ENCODE measurements around the gene FURIN. TPM values are rescaled to one million over a fixed set of nuclear protein-coding genes. Genes with fewer than 3 reads are reported as not detected.

The FURIN gene
- total and polyA plus RNA-seq, 2 of the 8 experiments (the other 6 are each of a cell fraction or from before 2014, with no cell fraction given): 15.8 to 32.1 TPM

DNA sequence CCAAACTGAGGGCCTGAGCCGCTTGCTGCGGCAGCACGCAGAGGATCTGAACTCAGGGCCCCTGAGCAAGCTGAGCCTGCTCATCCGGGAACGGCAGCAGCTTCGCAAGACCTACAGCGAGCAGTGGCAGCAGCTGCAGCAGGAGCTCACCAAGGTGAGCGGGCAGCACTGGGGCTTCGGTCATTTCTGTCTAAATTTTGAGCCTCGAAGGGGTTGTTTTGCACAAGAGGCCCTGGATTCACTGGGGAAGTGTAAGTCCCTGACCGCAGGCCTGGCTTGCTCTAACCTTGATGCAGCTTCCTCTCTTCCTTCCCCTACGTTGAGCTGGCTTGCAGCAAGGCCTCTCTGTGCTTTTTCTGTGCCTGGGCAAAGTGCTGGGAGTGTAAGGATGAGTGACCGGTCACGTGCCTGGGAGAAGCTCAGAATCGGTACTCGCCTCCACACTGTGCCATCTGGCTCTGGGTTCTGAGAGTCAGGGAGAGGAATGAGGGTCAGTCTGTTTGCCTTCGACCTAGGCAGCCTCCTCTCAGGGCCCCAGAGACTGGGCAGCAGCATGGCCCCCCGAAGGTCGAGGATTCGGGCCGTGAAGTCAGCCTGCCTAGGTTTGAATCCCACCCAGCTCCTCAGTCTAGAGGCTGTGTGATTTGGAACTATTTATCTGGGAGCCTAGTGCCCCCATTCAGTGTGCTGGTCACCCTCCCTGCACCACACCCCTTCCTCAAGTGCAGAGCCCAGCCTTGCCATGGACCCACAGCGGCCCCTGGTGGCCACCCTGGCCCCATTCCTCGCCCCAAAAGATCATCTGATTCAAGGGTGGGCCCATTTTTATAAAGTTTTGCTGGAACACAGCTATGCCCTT lies 17.3 kb downstream of the FURIN start:
- Histone ChIP-seq H4K20me1 (replicated peaks in 1 of 2; ENCODE audit: control insufficient read depth in 1 of 2, insufficient read depth in 2 of 2, low read length in 2 of 2) (peaks cover 0 to 5% of the 10 kb centered on the region in 2 experiments), H3K79me2 (ENCODE audit: control insufficient read depth in 1 of 2, insufficient read depth in 2 of 2, low read length in 2 of 2) (no peaks in the 10 kb centered on the region), H3K27me3 (replicated peaks in 1 of 4; ENCODE audit: control insufficient read depth in 3 of 4, extremely low read depth in 1 of 4, insufficient read depth in 3 of 4, low read length in 3 of 4) (no peaks in the 10 kb centered on the region), H2AK5ac (ENCODE audit: low read depth, low read length) (no peak overlapping the region; the same call in 1 of the 2 replicates), H2AFZ (ENCODE audit: low read length) (no peak overlapping the region), H2BK15ac (ENCODE audit: low read length) (no peak overlapping the region), H3K4me1 (replicated peaks in 1 of 4; ENCODE audit: control insufficient read depth in 3 of 4, insufficient read depth in 4 of 4, low read length in 3 of 4) (peaks cover 0 to 24% (median 15%) of the 10 kb centered on the region in 4 experiments; a peak in 6 of 7 replicates), H3K4me2 (ENCODE audit: insufficient read depth in 1 of 2, low read depth in 2 of 2, low read length in 2 of 2) (no peak overlapping the region; a peak in 1 of 4 replicates), H2BK5ac (ENCODE audit: low read depth, low read length) (0 out of 2 replicates have a peak overlapping the region, but pooled peaks have one; percentile 0), H3K36me3 (ENCODE audit: control insufficient read depth in 2 of 4, insufficient read depth in 4 of 4, low read length in 3 of 4) (peaks cover 0 to 3% (median 0%) of the 10 kb centered on the region in 4 experiments; a peak in 1 of 8 replicates), H3K9me3 (ENCODE audit: insufficient read depth in 2 of 2, low read depth in 1 of 2, low read length in 1 of 2) (no peaks in the 10 kb centered on the region), H3K23ac (ENCODE audit: insufficient read length) (no peak overlapping the region), H3K18ac (ENCODE audit: extremely low read depth, low read length) (no peak overlapping the region), H4K8ac (ENCODE audit: extremely low read depth, insufficient read depth, low read length) (peak overlapping the region; percentile 81), H2BK12ac (ENCODE audit: low read depth, low read length) (peak overlapping the region; percentile 10; the same call in 1 of the 2 replicates), H3K79me1 (ENCODE audit: low read depth, low read length) (no peaks in the 10 kb centered on the region; the same call in 1 of the 2 replicates), H4K91ac (replicated peaks; ENCODE audit: insufficient read length, low read length) (peak overlapping the region; percentile 12), H3K4ac (replicated peaks; ENCODE audit: insufficient read length, low read depth, low read length) (no peak overlapping the region), H3K23me2 (ENCODE audit: low read depth, low read length) (no peaks in the 10 kb centered on the region; the same call in 1 of the 2 replicates), H4K5ac (ENCODE audit: insufficient read length, low read depth, low read length) (no peak overlapping the region), H3K27ac (ENCODE audit: low read depth, low read length) (no peak overlapping the region), H3K56ac (replicated peaks; ENCODE audit: insufficient read length, low read depth, low read length) (no peak overlapping the region), H3K9ac (replicated peaks in 1 of 4; ENCODE audit: extremely low read depth in 1 of 4, low read depth in 3 of 4, low read length in 3 of 4) (no peak overlapping the region), H2BK20ac (ENCODE audit: low read length) (no peak overlapping the region), H3K4me3 (ENCODE audit: extremely low read depth in 1 of 4, insufficient read depth in 2 of 4, low read depth in 3 of 4, low read length in 4 of 4) (no peak overlapping the region), H2BK120ac (replicated peaks; ENCODE audit: low read depth, low read length) (no peak overlapping the region), H3K14ac (ENCODE audit: insufficient read length) (no peak overlapping the region)
- ChIA-PET CTCF (ENCODE audit: partially characterized antibody) (interaction anchor here (0.6 to 5.5 kb wide), 63 partner anchors 12 to 719 kb away, joined by 3 to 132 read pairs (median 5); partner anchors contain the start of genes BLM, FURIN, HDDC3 and MAN2A2), POLR2A (ENCODE audit: partially characterized antibody) (interaction anchor here (0.7 to 4.7 kb wide), 6 partner anchors 12 to 330 kb away, joined by 3 to 22 read pairs (median 8); partner anchors contain the start of gene UNC45A)
- WGBS, 2 experiments (ENCODE audit: extremely low coverage in 1 of 2, insufficient coverage in 1 of 2, insufficient read length in 1 of 2, insufficient replicate concordance in 2 of 2, low coverage in 1 of 2, low lambda C conversion rate in 2 of 2, missing lambda C conversion rate in 1 of 2): 75% methylated on average over 22 of the region's 23 CpGs; no CpG with 5 or more reads in 1 of the 2 experiments
- FAIRE-seq (peak; percentile 45), DNase-seq (ENCODE audit: low read depth in 1 of 2, low spot score in 2 of 2) (peak in 1 of 2 experiments; percentile 96)
- TF ChIP-seq YY1 (IDR thresholded peaks at IDR 0.05; ENCODE audit: low read depth, low read length): peak; percentile 44; the same call in 1 of the 2 replicates
- TF ChIP-seq EP300 (IDR thresholded peaks at IDR 0.05; ENCODE audit: borderline replicate concordance in 1 of 2, low read depth in 2 of 2, low read length in 2 of 2): 0 out of 3 replicates have a peak, but pooled peaks of 1 of the 2 experiments have one; percentile 29
- peak in 2 of 3 experiments; percentile 91; a peak in 3 of 4 replicates for TF ChIP-seq CTCF (IDR thresholded peaks at IDR 0.05; ENCODE audit: control extremely low read depth in 1 of 3, insufficient read depth in 1 of 3, low read depth in 1 of 3, low read length in 3 of 3)
- peak; percentile 99 for TF ChIP-seq RAD21 (IDR thresholded peaks at IDR 0.05 in 1 of 2, conservative IDR thresholded peaks at IDR 0.05 in 1 of 2; ENCODE audit: low read depth in 2 of 2, low read length in 2 of 2)
- TF ChIP-seq NRF1 (IDR thresholded peaks at IDR 0.05; ENCODE audit: low read depth, low read length): no peak
- TF ChIP-seq SUZ12 (IDR thresholded peaks at IDR 0.05; ENCODE audit: low read length): no peak

All from H1 (cell line).